ENCODE measurements around the gene SLC13A5.
"Not testable (repeated sequence)": the region's sequence is repeated elsewhere in the genome, so short reads cannot be mapped to it uniquely, and the experiment has no call there.

The SLC13A5 gene

GRCh38 chr17:6695565-6695964 lies 17.6 kb downstream of the SLC13A5 start:
- Histone ChIP-seq H3K9ac (ENCODE audit: low read depth, low read length, poor library complexity, severe bottlenecking) (no peak overlapping the region), H3K36me3 (ENCODE audit: insufficient read depth, low read length) (no peaks in the 10 kb centered on the region), H3K27me3 (ENCODE audit: insufficient read depth, low read length, poor library complexity, severe bottlenecking) (no peaks in the 10 kb centered on the region), H4K20me1 (ENCODE audit: insufficient read depth, low read length, poor library complexity, severe bottlenecking) (no peaks in the 10 kb centered on the region), H3F3A (ENCODE audit: low read depth) (no peaks in the 10 kb centered on the region), H3K4me1 (ENCODE audit: insufficient read depth, low read length, poor library complexity, severe bottlenecking) (no peaks in the 10 kb centered on the region), H3K79me2 (ENCODE audit: insufficient read depth, low read length) (no peaks in the 10 kb centered on the region), H3K9me3 (ENCODE audit: insufficient read depth, low read depth, low read length) (no peaks in the 10 kb centered on the region), H3K9me2 (replicated peaks; ENCODE audit: low read depth, low read length) (no peaks in the 10 kb centered on the region), H3K4me3 (ENCODE audit: low read length, poor library complexity, severe bottlenecking) (no peak overlapping the region), H3K4me2 (ENCODE audit: low read depth, low read length, poor library complexity, severe bottlenecking) (no peak overlapping the region), H2AFZ (ENCODE audit: low read length) (no peak overlapping the region)
- no peak for TF ChIP-seq CTCF (conservative IDR thresholded peaks at IDR 0.05; ENCODE audit: low read length)
- TF ChIP-seq EZH2phosphoT487 (IDR thresholded peaks at IDR 0.05; ENCODE audit: borderline replicate concordance) = no peak

- H3K9ac ChIP-seq (ENCODE audit: low read depth, low read length, poor library complexity, severe bottlenecking) = no peak overlapping the region
- H3K9me3 ChIP-seq (ENCODE audit: insufficient read depth, low read depth, low read length) = no peaks in the 10 kb centered on the region
- TF ChIP-seq CTCF (conservative IDR thresholded peaks at IDR 0.05; ENCODE audit: low read length) = no peak
- TF ChIP-seq EZH2phosphoT487 (IDR thresholded peaks at IDR 0.05; ENCODE audit: borderline replicate concordance) = no peak
- no peaks in the 10 kb centered on the region for H3K4me1 ChIP-seq (ENCODE audit: insufficient read depth, low read length, poor library complexity, severe bottlenecking)
- H3K4me3 ChIP-seq (ENCODE audit: low read length, poor library complexity, severe bottlenecking) = no peak overlapping the region
- H3F3A ChIP-seq (ENCODE audit: low read depth) = no peaks in the 10 kb centered on the region
- no peaks in the 10 kb centered on the region for H3K79me2 ChIP-seq (ENCODE audit: insufficient read depth, low read length)
- no peak overlapping the region for H2AFZ ChIP-seq (ENCODE audit: low read length)
- no peaks in the 10 kb centered on the region for H3K36me3 ChIP-seq (ENCODE audit: insufficient read depth, low read length)
- H4K20me1 ChIP-seq (ENCODE audit: insufficient read depth, low read length, poor library complexity, severe bottlenecking) = no peaks in the 10 kb centered on the region
- no peaks in the 10 kb centered on the region for H3K9me2 ChIP-seq (replicated peaks; ENCODE audit: low read depth, low read length)
- H3K27me3 ChIP-seq (ENCODE audit: insufficient read depth, low read length, poor library complexity, severe bottlenecking) = no peaks in the 10 kb centered on the region
- no peak overlapping the region for H3K4me2 ChIP-seq (ENCODE audit: low read depth, low read length, poor library complexity, severe bottlenecking)
Observed at GRCh38 chr17:6695051-6695450, 18.1 kb downstream of the SLC13A5 start.

DNA sequence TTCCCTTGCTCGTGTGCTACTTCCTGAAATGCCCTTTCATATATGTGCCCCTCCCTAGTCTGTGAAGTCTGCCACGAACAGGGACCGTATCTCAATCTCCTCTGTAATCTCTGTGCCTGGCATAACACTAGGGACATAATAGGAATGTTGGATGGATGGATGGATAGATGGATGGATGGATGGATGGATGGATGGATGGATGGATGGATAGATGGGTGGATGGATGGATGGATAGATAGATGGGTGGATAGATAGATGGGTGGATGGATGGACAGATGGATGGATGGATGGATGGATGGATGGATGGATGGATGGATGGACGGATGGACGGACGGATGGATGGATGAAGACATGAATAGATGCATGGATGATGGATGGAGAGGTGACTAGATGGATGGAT lies 21.2 kb downstream of the SLC13A5 start:
- not testable (repeated sequence) for H3K9ac ChIP-seq (ENCODE audit: low read depth, low read length, poor library complexity, severe bottlenecking); H3K4me1 ChIP-seq (ENCODE audit: insufficient read depth, low read length, poor library complexity, severe bottlenecking); H3K27me3 ChIP-seq (ENCODE audit: insufficient read depth, low read length, poor library complexity, severe bottlenecking); H3F3A ChIP-seq (ENCODE audit: low read depth); H3K9me3 ChIP-seq (ENCODE audit: insufficient read depth, low read depth, low read length); H3K9me2 ChIP-seq (replicated peaks; ENCODE audit: low read depth, low read length); H3K4me3 ChIP-seq (ENCODE audit: low read length, poor library complexity, severe bottlenecking); H2AFZ ChIP-seq (ENCODE audit: low read length); H4K20me1 ChIP-seq (ENCODE audit: insufficient read depth, low read length, poor library complexity, severe bottlenecking); H3K79me2 ChIP-seq (ENCODE audit: insufficient read depth, low read length); H3K4me2 ChIP-seq (ENCODE audit: low read depth, low read length, poor library complexity, severe bottlenecking); H3K36me3 ChIP-seq (ENCODE audit: insufficient read depth, low read length)

DNA sequence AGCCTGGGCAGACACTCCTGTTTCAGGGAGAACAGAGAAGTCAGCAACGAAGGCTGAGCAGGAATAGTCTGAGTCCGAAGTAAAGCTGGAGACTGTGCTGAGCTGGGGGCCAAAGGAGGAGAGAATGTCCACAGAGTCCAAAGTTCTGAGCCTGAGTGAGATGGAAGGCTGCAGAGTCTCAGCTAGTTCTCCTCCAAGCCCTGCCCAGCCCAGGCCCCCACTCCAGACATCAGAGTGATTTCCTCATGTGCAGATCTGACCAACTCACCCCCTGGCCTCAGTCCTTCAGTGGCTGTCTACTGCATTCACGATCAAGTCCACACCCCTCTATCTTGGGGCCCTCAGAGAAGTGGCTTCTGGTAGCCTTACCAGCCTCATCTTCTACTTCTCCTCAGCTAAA lies 21.6 kb downstream of the SLC13A5 start:
- no peaks in the 10 kb centered on the region for H3K9me2 ChIP-seq (replicated peaks; ENCODE audit: low read depth, low read length)
- H3K4me1 ChIP-seq (ENCODE audit: insufficient read depth, low read length, poor library complexity, severe bottlenecking) = no peaks in the 10 kb centered on the region
- H3K9me3 ChIP-seq (ENCODE audit: insufficient read depth, low read depth, low read length) = no peaks in the 10 kb centered on the region
- TF ChIP-seq CTCF (conservative IDR thresholded peaks at IDR 0.05; ENCODE audit: low read length) = no peak
- TF ChIP-seq EZH2phosphoT487 (IDR thresholded peaks at IDR 0.05; ENCODE audit: borderline replicate concordance) = no peak
- H2AFZ ChIP-seq (ENCODE audit: low read length) = no peak overlapping the region
- H3K4me3 ChIP-seq (ENCODE audit: low read length, poor library complexity, severe bottlenecking) = no peak overlapping the region
- H3K27me3 ChIP-seq (ENCODE audit: insufficient read depth, low read length, poor library complexity, severe bottlenecking) = no peaks in the 10 kb centered on the region
- no peaks in the 10 kb centered on the region for H3K36me3 ChIP-seq (ENCODE audit: insufficient read depth, low read length)
- no peaks in the 10 kb centered on the region for H3F3A ChIP-seq (ENCODE audit: low read depth)
- H4K20me1 ChIP-seq (ENCODE audit: insufficient read depth, low read length, poor library complexity, severe bottlenecking) = no peaks in the 10 kb centered on the region
- no peak overlapping the region for H3K9ac ChIP-seq (ENCODE audit: low read depth, low read length, poor library complexity, severe bottlenecking)
- H3K79me2 ChIP-seq (ENCODE audit: insufficient read depth, low read length) = no peaks in the 10 kb centered on the region
- no peak overlapping the region for H3K4me2 ChIP-seq (ENCODE audit: low read depth, low read length, poor library complexity, severe bottlenecking)
